MM.1S (cell line): ENCODE measurements around the gene PRR19.

Source experiments
- DNase-seq: peaks from one replicate; pipeline ENCODE4 v3.0.0-alpha.2; 2015
- H2AFZ ChIP-seq: fragments of 300-600 bp; sonication (generic); 2 replicates; pipeline ENCODE4 v1.6.0; 2016; ENCODE audit warnings: antibody characterized with exemption, low read length
- H3F3A ChIP-seq: fragments of 300-600 bp; sonication (generic); 2 replicates; pipeline ENCODE4 v1.6.1; 2016; ENCODE audit warnings: mild to moderate bottlenecking, antibody characterized with exemption, low read length, moderate library complexity, mixed read lengths; ENCODE audit not compliant: insufficient read depth
- H3K27ac ChIP-seq: fragments of 300-600 bp; sonication (generic); 2 replicates; pipeline ENCODE4 v1.5.1; 2016; ENCODE audit warnings: mild to moderate bottlenecking, low read length
- H3K27me3 ChIP-seq: fragments of 300-600 bp; sonication (generic); replicated peaks from 2 replicates; pipeline ENCODE4 v1.6.0; 2016; ENCODE audit warnings: low read length; ENCODE audit not compliant: insufficient read depth
- H3K36me3 ChIP-seq: fragments of 300-600 bp; sonication (generic); replicated peaks from 2 replicates; pipeline ENCODE4 v1.6.1; 2016; ENCODE audit warnings: mild to moderate bottlenecking, low read length, mixed read lengths; ENCODE audit not compliant: insufficient read depth
- H3K4me1 ChIP-seq: fragments of 300-600 bp; sonication (generic); 2 replicates; pipeline ENCODE4 v1.6.1; 2016; ENCODE audit warnings: low read length, mixed read lengths
- H3K4me2 ChIP-seq: fragments of 300-600 bp; sonication (generic); 2 replicates; pipeline ENCODE4 v1.6.0; 2016; ENCODE audit warnings: low read depth, low read length
- H3K4me3 ChIP-seq: fragments of 300-600 bp; sonication (generic); 2 replicates; pipeline ENCODE4 v1.5.1; 2016; ENCODE audit warnings: low read length, mixed read lengths
- H3K79me2 ChIP-seq: fragments of 300-600 bp; sonication (generic); 2 replicates; pipeline ENCODE4 v1.6.1; 2016; ENCODE audit warnings: mixed run types, low read length, mixed read lengths
- H3K9ac ChIP-seq: fragments of 300-600 bp; sonication (generic); 2 replicates; pipeline ENCODE4 v1.6.1; 2016; ENCODE audit warnings: low read length, mixed read lengths
- H3K9me2 ChIP-seq: fragments of 300-600 bp; sonication (generic); replicated peaks from 2 replicates; pipeline ENCODE4 v1.6.1; 2016; ENCODE audit warnings: mild to moderate bottlenecking, low read length, mixed read lengths; ENCODE audit not compliant: insufficient read depth
- H3K9me3 ChIP-seq: fragments of 300-600 bp; sonication (generic); replicated peaks from 2 replicates; pipeline ENCODE4 v1.6.1; 2016; ENCODE audit warnings: mild to moderate bottlenecking, low read length, mixed read lengths; ENCODE audit not compliant: insufficient read depth
- H4K20me1 ChIP-seq: fragments of 300-600 bp; sonication (generic); 2 replicates; pipeline ENCODE4 v1.6.1; 2016; ENCODE audit warnings: mild to moderate bottlenecking, low read length, moderate library complexity, mixed read lengths; ENCODE audit not compliant: insufficient read depth
- CTCF ChIP-seq: fragments of 300-600 bp; sonication (generic); IDR thresholded peaks from 2 replicates; pipeline ENCODE4 v1.5.1; 2016; ENCODE audit warnings: antibody characterized with exemption, low read length, mixed read lengths
- EZH2 ChIP-seq: fragments of 300-600 bp; sonication (generic); optimal IDR thresholded peaks from 2 replicates; pipeline ENCODE3; 2017; ENCODE audit warnings: low read depth, mild to moderate bottlenecking, antibody characterized with exemption, low read length, mixed read lengths
- EZH2phosphoT487 ChIP-seq: fragments of 300-600 bp; sonication (generic); IDR thresholded peaks from 2 replicates; pipeline ENCODE4 v1.6.1; 2018; ENCODE audit warnings: antibody characterized with exemption, low read length

Gene PRR19

GRCh38 chr19:42272535-42272897, 29.4 kb upstream of the PRR19 start:
- H3K4me1 ChIP-seq = peaks cover 11% of the 10 kb centered on the region
- peaks cover 56% of the 10 kb centered on the region for H3K79me2 ChIP-seq
- H3F3A ChIP-seq = peaks cover 13% of the 10 kb centered on the region
- no peak overlapping the region for H3K4me3 ChIP-seq
- H3K9ac ChIP-seq = no peak overlapping the region
- H3K27me3 ChIP-seq = no peaks in the 10 kb centered on the region
- H3K36me3 ChIP-seq = no peaks in the 10 kb centered on the region
- H2AFZ ChIP-seq = no peak overlapping the region
- H3K9me3 ChIP-seq = no peaks in the 10 kb centered on the region
- H3K27ac ChIP-seq = no peak overlapping the region
- H3K9me2 ChIP-seq = no peaks in the 10 kb centered on the region
- TF ChIP-seq CTCF (no peak), EZH2phosphoT487 (no peak), EZH2 (no peak)
- H4K20me1 ChIP-seq = no peaks in the 10 kb centered on the region
- no peak for DNase-seq
- no peak overlapping the region for H3K4me2 ChIP-seq

GRCh38 chr19:42272989-42273406, 28.9 kb upstream of the PRR19 start:
- H3K79me2 ChIP-seq = peaks cover 56% of the 10 kb centered on the region
- H3K4me2 ChIP-seq = no peak overlapping the region
- H4K20me1 ChIP-seq = no peaks in the 10 kb centered on the region
- H3K36me3 ChIP-seq = no peaks in the 10 kb centered on the region
- no peak overlapping the region for H2AFZ ChIP-seq
- TF ChIP-seq EZH2phosphoT487 (no peak), CTCF (no peak), EZH2 (no peak)
- no peak overlapping the region for H3K27ac ChIP-seq
- H3K4me3 ChIP-seq = no peak overlapping the region
- peaks cover 8% of the 10 kb centered on the region for H3K4me1 ChIP-seq
- no peak for DNase-seq
- H3K9ac ChIP-seq = no peak overlapping the region
- H3K9me2 ChIP-seq = no peaks in the 10 kb centered on the region
- no peaks in the 10 kb centered on the region for H3K9me3 ChIP-seq
- peaks cover 13% of the 10 kb centered on the region for H3F3A ChIP-seq
- no peaks in the 10 kb centered on the region for H3K27me3 ChIP-seq

- no peak overlapping the region for H3K27ac ChIP-seq
- H3K4me2 ChIP-seq = no peak overlapping the region
- no peaks in the 10 kb centered on the region for H4K20me1 ChIP-seq
- DNase-seq = no peak
- H3K9me3 ChIP-seq = no peaks in the 10 kb centered on the region
- TF ChIP-seq EZH2phosphoT487 = no peak
- TF ChIP-seq EZH2 = no peak
- TF ChIP-seq CTCF = no peak
- no peaks in the 10 kb centered on the region for H3K36me3 ChIP-seq
- H3K4me3 ChIP-seq = no peak overlapping the region
- H3K79me2 ChIP-seq = peaks cover 56% of the 10 kb centered on the region
- peaks cover 13% of the 10 kb centered on the region for H3F3A ChIP-seq
- H3K4me1 ChIP-seq = peaks cover 8% of the 10 kb centered on the region
- H3K9me2 ChIP-seq = no peaks in the 10 kb centered on the region
- H3K9ac ChIP-seq = no peak overlapping the region
- H2AFZ ChIP-seq = no peak overlapping the region
- no peaks in the 10 kb centered on the region for H3K27me3 ChIP-seq
These were observed 28.4 kb upstream of the PRR19 start for GRCh38 chr19:42273407-42274064.
